Memory B cell (primary cell): Measurements from ENCODE around the gene RING1.

Experiments
- ATAC-seq: fragments of 150-1000 bp; cut with Tn5 transposase; 2 replicates; pipeline ENCODE4 v1.10.0; 2021; ENCODE audit warnings: low read depth, mild to moderate bottlenecking, moderate library complexity
- DNase-seq, 2 donors: peaks; one replicate each; pipeline ENCODE4 v3.0.0; 2022; ENCODE audit warnings: low spot score in 2 of 2
- H3K27ac Mint-ChIP-seq: one replicate; pipeline ENCODE4 v1.8.0; 2022; ENCODE audit warnings: mild to moderate bottlenecking, moderate library complexity, mixed read lengths
- H3K27me3 Mint-ChIP-seq: one replicate; pipeline ENCODE4 v1.8.0; 2022; ENCODE audit warnings: mixed read lengths
- H3K36me3 Mint-ChIP-seq: one replicate; pipeline ENCODE4 v1.8.0; 2022; ENCODE audit warnings: mild to moderate bottlenecking, mixed read lengths
- H3K4me1 Mint-ChIP-seq: one replicate; pipeline ENCODE4 v1.8.0; 2022; ENCODE audit warnings: mixed read lengths
- H3K4me3 Mint-ChIP-seq: one replicate; pipeline ENCODE4 v1.8.0; 2022; ENCODE audit warnings: mild to moderate bottlenecking, moderate library complexity, mixed read lengths
- H3K9me3 Mint-ChIP-seq: one replicate; pipeline ENCODE4 v1.8.0; 2022; ENCODE audit warnings: mixed read lengths

Gene RING1

DNA sequence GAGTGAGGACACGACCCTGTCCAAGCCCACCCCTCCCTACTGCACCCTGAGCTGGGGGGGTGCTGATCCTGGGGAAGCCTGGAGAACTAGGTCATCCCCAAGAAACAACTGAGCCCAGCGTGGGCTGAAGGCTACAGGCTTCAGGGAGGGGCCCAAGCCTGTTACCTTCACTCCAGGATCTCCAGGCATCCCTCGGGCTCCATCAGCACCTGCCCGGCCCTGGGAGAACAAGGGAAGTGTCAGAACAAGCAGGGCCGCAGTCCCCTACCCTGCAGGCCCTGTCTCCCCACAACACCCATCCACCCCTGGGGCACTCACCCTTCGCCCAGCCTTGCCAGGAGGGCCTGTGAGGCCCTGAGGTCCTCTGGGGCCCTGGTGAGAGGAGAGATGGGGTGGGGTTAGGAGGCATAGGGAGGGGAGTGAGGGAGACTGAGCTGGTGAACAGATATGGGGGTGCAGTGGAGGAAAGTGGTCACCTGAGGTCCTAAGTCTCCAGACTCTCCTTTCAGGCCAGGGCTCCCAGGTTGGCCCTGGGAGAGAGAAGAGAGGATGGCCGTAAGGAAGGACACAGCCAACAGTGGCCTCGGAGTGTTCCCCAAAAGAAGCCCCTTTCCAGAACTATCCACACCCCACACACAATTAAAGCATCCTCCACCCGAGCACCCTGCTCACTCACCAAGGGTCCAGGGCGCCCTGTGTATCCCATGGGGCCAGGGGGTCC, 29.4 kb upstream of the RING1 start:
- Mint-ChIP-seq H3K9me3 (peaks cover 7% of the 10 kb centered on the region), H3K36me3 (peaks cover 12% of the 10 kb centered on the region), H3K4me3 (no peak overlapping the region), H3K27ac (no peak overlapping the region), H3K27me3 (peaks cover 18% of the 10 kb centered on the region), H3K4me1 (peaks cover 11% of the 10 kb centered on the region)
- no peak for ATAC-seq
- no peak for DNase-seq

- Mint-ChIP-seq H3K27ac (no peak overlapping the region), H3K9me3 (peaks cover 8% of the 10 kb centered on the region), H3K4me1 (peaks cover 11% of the 10 kb centered on the region)
These were observed 27.2 kb upstream of the RING1 start for GRCh38 chr6:33181141-33181540.

DNA sequence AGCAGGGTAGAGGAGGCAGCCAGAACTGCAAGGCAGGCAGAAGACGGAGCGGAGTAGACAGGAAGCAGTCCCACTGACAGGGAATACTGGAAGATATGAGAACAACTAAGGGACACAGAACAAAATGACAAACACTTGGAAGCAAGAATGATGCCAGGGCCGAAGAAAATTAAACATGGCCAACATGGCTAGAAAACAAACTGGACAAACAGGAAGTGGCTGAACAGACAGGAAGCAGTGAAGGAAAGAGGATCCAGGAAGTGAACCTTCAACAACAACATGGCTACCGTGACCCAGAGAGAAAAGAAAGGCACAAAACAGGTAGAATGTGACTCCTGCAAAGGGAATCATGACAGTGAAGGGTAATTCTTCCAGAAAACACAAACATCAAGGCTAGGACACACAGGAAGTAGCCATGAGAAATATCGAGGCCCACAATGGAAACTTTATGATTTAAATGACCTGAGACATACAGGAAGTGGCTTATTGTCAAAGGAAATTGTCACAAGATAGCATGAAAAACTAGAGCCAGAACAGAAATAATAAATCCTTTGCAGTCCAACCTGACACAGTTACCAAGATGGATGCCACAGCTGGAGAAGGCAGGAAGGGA, 25.1 kb upstream of the RING1 start:
- Mint-ChIP-seq H3K27ac (peak overlapping the region; percentile 35), H3K36me3 (peaks cover 24% of the 10 kb centered on the region), H3K4me1 (peaks cover 18% of the 10 kb centered on the region), H3K9me3 (peaks cover 11% of the 10 kb centered on the region), H3K4me3 (peak overlapping the region; percentile 71), H3K27me3 (peaks cover 25% of the 10 kb centered on the region)
- DNase-seq (no peak), ATAC-seq (no peak)

More at GRCh38 chr6:33181141-33181540, 27.2 kb upstream of the RING1 start:
- ATAC-seq (no peak), DNase-seq (no peak)
- peaks cover 18% of the 10 kb centered on the region for H3K36me3 Mint-ChIP-seq
- no peak overlapping the region for H3K4me3 Mint-ChIP-seq
- H3K27me3 Mint-ChIP-seq = peaks cover 18% of the 10 kb centered on the region

GRCh38 chr6:33185190-33185589, 23.1 kb upstream of the RING1 start:
- H3K36me3 Mint-ChIP-seq = peaks cover 24% of the 10 kb centered on the region
- H3K9me3 Mint-ChIP-seq = peaks cover 11% of the 10 kb centered on the region
- no peak overlapping the region for H3K4me3 Mint-ChIP-seq
- H3K27me3 Mint-ChIP-seq = peaks cover 29% of the 10 kb centered on the region
- ATAC-seq (no peak), DNase-seq (no peak)
- H3K27ac Mint-ChIP-seq = no peak overlapping the region
- peaks cover 18% of the 10 kb centered on the region for H3K4me1 Mint-ChIP-seq

DNA sequence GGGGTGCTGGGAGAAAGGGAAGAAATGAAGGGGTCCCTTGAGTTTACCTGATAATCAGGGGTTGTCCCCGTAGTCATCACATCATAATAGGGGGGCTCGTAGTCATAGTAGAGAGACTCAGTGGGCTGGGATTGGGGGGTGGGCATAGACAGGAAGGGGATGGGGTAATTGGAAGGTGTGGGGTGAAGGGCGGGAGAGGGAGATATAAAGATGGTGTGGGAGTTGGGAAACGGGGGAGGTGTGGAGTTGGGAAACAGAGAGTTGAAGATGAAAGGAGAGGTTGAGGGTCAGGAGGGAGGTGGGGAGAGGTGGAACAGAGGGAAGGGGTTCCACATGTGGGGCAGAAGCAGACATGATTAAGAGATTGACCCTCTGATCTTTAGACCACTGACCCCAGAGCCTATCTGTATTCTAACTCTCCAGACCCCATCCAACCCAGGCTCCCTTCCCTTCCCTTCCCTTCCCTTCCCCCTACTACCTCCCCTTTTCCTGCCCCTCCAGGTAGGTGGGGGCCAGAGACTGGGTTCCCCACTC, 22.6 kb upstream of the RING1 start:
- Mint-ChIP-seq H3K4me3 (no peak overlapping the region), H3K36me3 (peaks cover 24% of the 10 kb centered on the region), H3K9me3 (peaks cover 11% of the 10 kb centered on the region), H3K27me3 (peaks cover 32% of the 10 kb centered on the region), H3K27ac (no peak overlapping the region), H3K4me1 (peaks cover 18% of the 10 kb centered on the region)
- ATAC-seq (no peak), DNase-seq (no peak)

DNA sequence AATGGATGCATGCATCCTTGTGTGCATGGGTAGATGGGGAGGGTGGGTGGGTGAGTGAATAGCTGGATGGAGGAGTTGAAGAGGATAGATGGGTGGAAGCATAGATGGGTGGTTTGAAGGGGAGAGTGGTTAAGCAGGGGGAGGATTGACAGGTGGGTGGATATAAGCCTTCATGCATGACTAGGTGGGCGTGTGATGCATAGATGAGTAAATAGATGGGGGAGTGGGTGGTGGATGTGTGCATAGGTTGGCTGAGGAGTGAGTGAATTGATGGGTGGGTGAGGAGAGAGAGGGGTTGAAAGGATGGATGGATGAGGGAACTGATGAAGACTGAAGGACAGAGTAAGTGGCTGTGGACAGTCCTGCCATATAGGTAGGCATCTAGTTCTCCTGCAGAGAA, 20.5 kb upstream of the RING1 start:
- H3K4me1 Mint-ChIP-seq = peaks cover 22% of the 10 kb centered on the region
- H3K36me3 Mint-ChIP-seq = peaks cover 22% of the 10 kb centered on the region
- peaks cover 9% of the 10 kb centered on the region for H3K9me3 Mint-ChIP-seq
- no peak overlapping the region for H3K4me3 Mint-ChIP-seq
- H3K27me3 Mint-ChIP-seq = peaks cover 39% of the 10 kb centered on the region
- no peak overlapping the region for H3K27ac Mint-ChIP-seq
- ATAC-seq (no peak), DNase-seq (no peak)

DNA sequence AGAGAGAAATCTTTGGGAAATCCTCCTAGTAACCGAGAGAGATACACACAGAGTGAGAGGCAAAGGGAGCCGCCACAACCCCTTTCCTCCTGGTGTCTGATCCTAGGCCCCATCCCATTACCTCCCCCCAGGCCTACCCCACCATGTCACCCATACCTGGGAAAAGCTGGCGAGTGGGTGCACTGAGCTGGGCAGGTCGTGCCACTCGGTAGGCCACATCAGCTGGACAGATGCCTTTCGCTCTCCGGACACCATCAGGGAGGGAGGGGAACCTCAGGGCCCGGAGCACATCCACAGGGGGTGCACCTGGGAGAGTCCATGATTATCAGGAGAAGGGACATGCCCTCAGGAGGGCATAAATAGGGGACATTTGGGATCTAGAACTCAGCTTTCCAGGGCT, 19.1 kb upstream of the RING1 start:
- no peak for ATAC-seq
- no peak for DNase-seq
- peaks cover 40% of the 10 kb centered on the region for H3K27me3 Mint-ChIP-seq
- no peak overlapping the region for H3K4me3 Mint-ChIP-seq
- peaks cover 13% of the 10 kb centered on the region for H3K36me3 Mint-ChIP-seq
- H3K9me3 Mint-ChIP-seq = peaks cover 5% of the 10 kb centered on the region
- H3K27ac Mint-ChIP-seq = no peak overlapping the region
- peaks cover 15% of the 10 kb centered on the region for H3K4me1 Mint-ChIP-seq

GRCh38 chr6:33189625-33190448, 18.5 kb upstream of the RING1 start:
- peaks cover 3% of the 10 kb centered on the region for H3K9me3 Mint-ChIP-seq
- no peak for ATAC-seq
- H3K27ac Mint-ChIP-seq = no peak overlapping the region

DNA sequence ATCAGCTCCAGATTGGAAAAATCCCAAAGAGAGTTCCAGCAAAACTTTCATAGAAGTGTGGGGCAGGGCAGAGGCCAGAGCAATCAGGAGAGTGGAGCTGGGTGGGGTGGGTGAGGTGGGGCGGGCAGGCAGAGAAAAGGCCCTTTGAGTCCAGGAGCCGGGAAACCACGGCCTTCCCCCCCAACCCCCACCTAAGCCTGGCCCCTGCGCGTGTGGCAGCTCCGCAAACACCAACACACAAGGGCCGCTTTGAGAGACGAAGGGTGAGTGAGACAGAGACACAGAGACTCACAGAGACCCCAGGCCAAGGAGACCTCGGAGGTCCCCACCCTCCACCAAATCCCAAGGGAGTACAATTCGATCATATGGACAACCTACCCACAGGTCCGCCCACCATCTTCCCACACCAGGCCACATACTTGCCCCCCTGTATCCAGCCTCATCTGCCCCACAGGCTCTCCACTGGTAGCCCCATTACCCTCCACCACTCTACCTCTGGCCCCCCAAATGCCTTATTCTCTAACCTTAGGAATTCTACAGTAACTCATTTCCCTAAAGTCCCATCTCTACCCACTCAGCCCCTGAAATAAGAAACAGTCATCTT, 17.7 kb upstream of the RING1 start:
- ATAC-seq = no peak
- Mint-ChIP-seq H3K27ac (no peak overlapping the region), H3K4me1 (peaks cover 15% of the 10 kb centered on the region), H3K9me3 (peaks cover 3% of the 10 kb centered on the region), H3K27me3 (peaks cover 30% of the 10 kb centered on the region), H3K36me3 (peaks cover 16% of the 10 kb centered on the region), H3K4me3 (no peak overlapping the region)
- DNase-seq = no peak

More at GRCh38 chr6:33189625-33190448, 18.5 kb upstream of the RING1 start:
- H3K4me1 Mint-ChIP-seq = peaks cover 15% of the 10 kb centered on the region
- no peak overlapping the region for H3K4me3 Mint-ChIP-seq
- H3K36me3 Mint-ChIP-seq = peaks cover 13% of the 10 kb centered on the region
- DNase-seq = no peak
- H3K27me3 Mint-ChIP-seq = peaks cover 35% of the 10 kb centered on the region

GRCh38 chr6:33191383-33192104, 16.8 kb upstream of the RING1 start:
- Mint-ChIP-seq H3K36me3 (peaks cover 25% of the 10 kb centered on the region), H3K4me3 (no peak overlapping the region), H3K27me3 (peaks cover 25% of the 10 kb centered on the region), H3K9me3 (peaks cover 3% of the 10 kb centered on the region), H3K4me1 (peaks cover 18% of the 10 kb centered on the region), H3K27ac (no peak overlapping the region)
- ATAC-seq (no peak), DNase-seq (no peak)

DNA sequence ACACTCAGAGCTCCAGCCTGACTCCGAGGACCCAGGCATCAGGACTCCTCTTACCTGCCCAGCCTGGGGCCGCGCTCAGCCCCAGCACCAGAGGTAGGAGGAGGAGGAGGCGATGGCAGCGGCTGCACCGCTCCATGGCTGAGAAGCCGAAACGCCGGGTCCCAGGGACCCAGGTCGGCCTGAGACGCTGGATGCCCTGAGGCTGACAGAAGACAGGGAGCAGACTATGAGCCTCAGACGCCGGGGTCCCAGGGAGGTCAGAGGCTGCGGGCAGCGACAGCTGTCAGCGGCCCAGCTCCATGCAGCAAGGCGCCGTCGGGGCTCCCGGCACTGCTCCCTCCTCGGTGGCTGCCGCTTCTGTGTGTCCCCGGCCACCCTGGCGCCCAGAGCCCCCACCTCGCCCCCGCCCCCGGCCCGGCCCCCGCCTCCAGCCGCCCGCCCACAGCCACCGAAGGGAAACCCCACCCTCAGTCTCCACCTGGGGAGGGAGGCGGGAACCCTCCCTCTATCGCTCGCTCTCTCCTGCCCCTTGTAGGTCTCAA, 16.1 kb upstream of the RING1 start, which contains the start of gene COL11A2:
Gene COL11A2 (minus strand): TSS at position 363 of the 542 bp plus-strand sequence. CDS start 227 bp downstream, at position 136.
- peaks cover 20% of the 10 kb centered on the region for H3K4me1 Mint-ChIP-seq
- H3K27ac Mint-ChIP-seq = no peak within 1 kb of the TSS
- H3K36me3 Mint-ChIP-seq = peaks cover 25% of the 10 kb centered on the region
- ATAC-seq = peak; percentile 64
- peaks cover 3% of the 10 kb centered on the region for H3K9me3 Mint-ChIP-seq
- H3K4me3 Mint-ChIP-seq = peak within 1 kb of the TSS; percentile 82
- DNase-seq = no peak
- H3K27me3 Mint-ChIP-seq = peaks cover 23% of the 10 kb centered on the region

GRCh38 chr6:33192671-33193602, 15.4 kb upstream of the RING1 start:
- no peak overlapping the region for H3K27ac Mint-ChIP-seq

More at GRCh38 chr6:33192671-33193602, 15.4 kb upstream of the RING1 start:
- Mint-ChIP-seq H3K9me3 (no peaks in the 10 kb centered on the region), H3K27me3 (peaks cover 16% of the 10 kb centered on the region), H3K36me3 (peaks cover 25% of the 10 kb centered on the region), H3K4me1 (peaks cover 19% of the 10 kb centered on the region), H3K4me3 (peak overlapping the region; percentile 82)
- DNase-seq (no peak), ATAC-seq (peak; percentile 50)
